Measurements from ENCODE around the gene BCKDHA. TPM values are rescaled to one million over a fixed set of nuclear protein-coding genes. Genes with fewer than 3 reads are reported as not detected.

The BCKDHA gene
- polyA plus RNA-seq, 1 donor from 2014 or later = 51.9 TPM

- TF ChIP-seq CTCF (IDR thresholded peaks at IDR 0.05; ENCODE audit: poor library complexity, severe bottlenecking) = no peak
- no peak for TF ChIP-seq EP300 (conservative IDR thresholded peaks at IDR 0.05; ENCODE audit: poor library complexity, severe bottlenecking)
- no peak for TF ChIP-seq REST (IDR thresholded peaks at IDR 0.05; ENCODE audit: borderline replicate concordance)
- TF ChIP-seq TAF1 (IDR thresholded peaks at IDR 0.05; ENCODE audit: low read depth) = no peak
- TF ChIP-seq EZH2 (IDR thresholded peaks at IDR 0.05; ENCODE audit: borderline replicate concordance, insufficient read depth, low read length, poor library complexity, severe bottlenecking) = no peak
- TF ChIP-seq SMC3 (conservative IDR thresholded peaks at IDR 0.05; ENCODE audit: poor library complexity) = no peak
- no peak for TF ChIP-seq RAD21 (conservative IDR thresholded peaks at IDR 0.05)
- TF ChIP-seq POLR2AphosphoS5 (IDR thresholded peaks at IDR 0.05) = no peak
- no peak for TF ChIP-seq MXI1 (conservative IDR thresholded peaks at IDR 0.05; ENCODE audit: poor library complexity, severe bottlenecking)
- no peak overlapping the region for H3K27ac ChIP-seq (ENCODE audit: low read length)
- no peak overlapping the region for H2AFZ ChIP-seq (ENCODE audit: low read depth, low read length)
- H3K4me3 ChIP-seq (ENCODE audit: low read length) = no peak overlapping the region
- no peak overlapping the region for H3K9ac ChIP-seq (ENCODE audit: low read length)
- no peaks in the 10 kb centered on the region for H3K27me3 ChIP-seq (ENCODE audit: insufficient read depth, low read depth, low read length)
- peaks cover 3% of the 10 kb centered on the region for H3K36me3 ChIP-seq (ENCODE audit: insufficient read depth, low read length)
- H3K79me2 ChIP-seq (replicated peaks; ENCODE audit: insufficient read depth, low read length) = no peaks in the 10 kb centered on the region
- no peaks in the 10 kb centered on the region for H4K20me1 ChIP-seq (ENCODE audit: insufficient read depth)
- H3K9me3 ChIP-seq (ENCODE audit: low read length) = no peaks in the 10 kb centered on the region
- H3K4me2 ChIP-seq (ENCODE audit: low read length) = no peak overlapping the region
- H3K9me2 ChIP-seq (ENCODE audit: insufficient read depth, low read length) = no peaks in the 10 kb centered on the region
- H3F3A ChIP-seq (ENCODE audit: insufficient read depth, low read length, poor library complexity, severe bottlenecking) = no peaks in the 10 kb centered on the region
These were observed 22.7 kb downstream of the BCKDHA start for GRCh38 chr19:41420101-41420880.

GRCh38 chr19:41421314-41421713 lies 23.7 kb downstream of the BCKDHA start:
- TF ChIP-seq SMC3 (conservative IDR thresholded peaks at IDR 0.05; ENCODE audit: poor library complexity) = no peak
- TF ChIP-seq POLR2AphosphoS5 (IDR thresholded peaks at IDR 0.05) = no peak
- no peak for TF ChIP-seq EP300 (conservative IDR thresholded peaks at IDR 0.05; ENCODE audit: poor library complexity, severe bottlenecking)
- no peak for TF ChIP-seq RAD21 (conservative IDR thresholded peaks at IDR 0.05)
- TF ChIP-seq MXI1 (conservative IDR thresholded peaks at IDR 0.05; ENCODE audit: poor library complexity, severe bottlenecking) = no peak
- TF ChIP-seq REST (IDR thresholded peaks at IDR 0.05; ENCODE audit: borderline replicate concordance) = no peak
- no peak overlapping the region for H3K4me3 ChIP-seq (ENCODE audit: low read length)
- H3F3A ChIP-seq (ENCODE audit: insufficient read depth, low read length, poor library complexity, severe bottlenecking) = no peaks in the 10 kb centered on the region
- no peak overlapping the region for H2AFZ ChIP-seq (ENCODE audit: low read depth, low read length)
- H3K9ac ChIP-seq (ENCODE audit: low read length) = no peak overlapping the region
- no peaks in the 10 kb centered on the region for H3K27me3 ChIP-seq (ENCODE audit: insufficient read depth, low read depth, low read length)
- peaks cover 3% of the 10 kb centered on the region for H3K36me3 ChIP-seq (ENCODE audit: insufficient read depth, low read length)
- H3K9me2 ChIP-seq (ENCODE audit: insufficient read depth, low read length) = no peaks in the 10 kb centered on the region
- H3K9me3 ChIP-seq (ENCODE audit: low read length) = no peaks in the 10 kb centered on the region
- H4K20me1 ChIP-seq (ENCODE audit: insufficient read depth) = no peaks in the 10 kb centered on the region
- H3K79me2 ChIP-seq (replicated peaks; ENCODE audit: insufficient read depth, low read length) = no peaks in the 10 kb centered on the region
- no peak overlapping the region for H3K27ac ChIP-seq (ENCODE audit: low read length)
- H3K4me2 ChIP-seq (ENCODE audit: low read length) = no peak overlapping the region

Data from neural cell (in vitro differentiated cells).